22Rv1 (cell line): Measurements from ENCODE around the gene JTB.
"Not testable (repeated sequence)": the region's sequence is repeated elsewhere in the genome, so short reads cannot be mapped to it uniquely, and the experiment has no call there.

Experiments used
- ZFX ChIP-seq: fragments of 450-650 bp; IDR thresholded peaks from 2 replicates; pipeline ENCODE4 v1.6.1; 2017; ENCODE audit warnings: antibody characterized with exemption, borderline replicate concordance
- TF ChIP-seq, protein P1 (sequence below): fragments of 450-650 bp; IDR thresholded peaks from 2 replicates; pipeline ENCODE4 v1.5.1; 2017; ENCODE audit warnings: mild to moderate bottlenecking

DNA sequence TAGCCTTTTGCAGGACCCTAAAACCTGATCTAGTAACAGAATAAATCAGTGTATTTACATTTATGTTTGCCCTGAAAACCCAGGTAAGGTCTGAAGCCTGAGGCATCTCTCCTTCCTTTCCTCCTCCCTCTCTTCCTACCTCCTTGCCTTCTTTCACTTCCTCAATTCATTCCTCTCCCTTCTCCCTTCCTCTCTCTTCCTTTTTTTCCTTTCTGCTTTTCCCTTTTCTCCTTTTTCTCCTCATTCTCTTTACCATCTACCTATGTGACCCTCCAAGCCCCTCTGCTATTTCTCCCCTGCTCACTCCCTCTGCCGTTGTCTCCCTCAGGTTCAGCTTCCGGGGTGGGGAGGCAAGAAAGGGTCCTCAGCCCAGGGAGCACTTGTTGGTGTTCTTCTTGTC is 4.3 kb upstream of the JTB start:
- TF ChIP-seq, protein P1, sequence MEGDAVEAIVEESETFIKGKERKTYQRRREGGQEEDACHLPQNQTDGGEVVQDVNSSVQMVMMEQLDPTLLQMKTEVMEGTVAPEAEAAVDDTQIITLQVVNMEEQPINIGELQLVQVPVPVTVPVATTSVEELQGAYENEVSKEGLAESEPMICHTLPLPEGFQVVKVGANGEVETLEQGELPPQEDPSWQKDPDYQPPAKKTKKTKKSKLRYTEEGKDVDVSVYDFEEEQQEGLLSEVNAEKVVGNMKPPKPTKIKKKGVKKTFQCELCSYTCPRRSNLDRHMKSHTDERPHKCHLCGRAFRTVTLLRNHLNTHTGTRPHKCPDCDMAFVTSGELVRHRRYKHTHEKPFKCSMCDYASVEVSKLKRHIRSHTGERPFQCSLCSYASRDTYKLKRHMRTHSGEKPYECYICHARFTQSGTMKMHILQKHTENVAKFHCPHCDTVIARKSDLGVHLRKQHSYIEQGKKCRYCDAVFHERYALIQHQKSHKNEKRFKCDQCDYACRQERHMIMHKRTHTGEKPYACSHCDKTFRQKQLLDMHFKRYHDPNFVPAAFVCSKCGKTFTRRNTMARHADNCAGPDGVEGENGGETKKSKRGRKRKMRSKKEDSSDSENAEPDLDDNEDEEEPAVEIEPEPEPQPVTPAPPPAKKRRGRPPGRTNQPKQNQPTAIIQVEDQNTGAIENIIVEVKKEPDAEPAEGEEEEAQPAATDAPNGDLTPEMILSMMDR: not testable (repeated sequence)
- TF ChIP-seq ZFX: not testable (repeated sequence)
